Measurements from ENCODE around the gene REX1BD. TPM values are rescaled to one million over a fixed set of nuclear protein-coding genes. Genes with fewer than 3 reads are reported as not detected.

REX1BD gene
- polyA plus RNA-seq, 3 donors, result 83.7 to 141 (median 122) TPM

- peaks cover 0 to 47% of the 10 kb centered on the region in 2 donors for H3K9me3 ChIP-seq (replicated peaks in 1 of 2; ENCODE audit: control insufficient read depth in 1 of 2, insufficient read depth in 1 of 2, low read length in 2 of 2)
- no peaks in the 10 kb centered on the region for H3K79me2 ChIP-seq (ENCODE audit: insufficient read depth, low read length)
- no peak within 1 kb of the TSS for H2AFZ ChIP-seq (ENCODE audit: insufficient read depth, low read depth, low read length, poor library complexity, severe bottlenecking)
- peaks cover 0 to 34% (median 11%) of the 10 kb centered on the region in 7 donors for H3K9me3 Mint-ChIP-seq
- H3K4me1 ChIP-seq (ENCODE audit: control insufficient read depth in 1 of 2, insufficient read depth in 2 of 2, low read length in 2 of 2), result no peaks in the 10 kb centered on the region
- WGBS (ENCODE audit: insufficient coverage), result 1% methylated on average over 86 of the region's 116 CpGs
- no peaks in the 10 kb centered on the region for H4K20me1 ChIP-seq (ENCODE audit: insufficient read depth, low read length)
- peaks cover 3 to 9% of the 10 kb centered on the region in 2 donors for H3K36me3 Mint-ChIP-seq
- H3K27ac ChIP-seq (ENCODE audit: low read depth in 1 of 2, low read length in 2 of 2), result no peak within 1 kb of the TSS
- DNase-seq, result no peak
- no peak within 1 kb of the TSS for H3K4me2 ChIP-seq (replicated peaks; ENCODE audit: extremely low read depth, low read length, poor library complexity, severe bottlenecking)
- peaks cover 74 to 89% of the 10 kb centered on the region in 2 donors for H3K27me3 ChIP-seq (ENCODE audit: control insufficient read depth in 2 of 2, insufficient read depth in 2 of 2, low read length in 2 of 2)
- peaks cover 76 to 93% (median 82%) of the 10 kb centered on the region in 3 donors for H3K27me3 Mint-ChIP-seq (ENCODE audit: low read depth in 3 of 3)
- H3K36me3 ChIP-seq (replicated peaks in 1 of 2; ENCODE audit: control insufficient read depth in 1 of 2, insufficient read depth in 2 of 2, low read length in 2 of 2), result no peaks in the 10 kb centered on the region
- H3K27ac Mint-ChIP-seq, result no peak within 1 kb of the TSS
- intact Hi-C loops (cut with micrococcal nuclease), result no loop called here
- peaks cover 5% of the 10 kb centered on the region for H3K4me1 Mint-ChIP-seq
- no peak within 1 kb of the TSS for H3K4me3 ChIP-seq (replicated peaks in 1 of 3; ENCODE audit: low read depth in 2 of 3, low read length in 3 of 3)
- TF ChIP-seq CTCF (IDR thresholded peaks at IDR 0.05), result no peak
- H3K4me3 Mint-ChIP-seq, result peak within 1 kb of the TSS in 1 of 2 donors; percentile 88
- no peak within 1 kb of the TSS for H3K9ac ChIP-seq (ENCODE audit: insufficient read depth, low read length, poor library complexity, severe bottlenecking)
Measured at GRCh38 chr19:18606281-18607225, 18.0 kb downstream of the REX1BD start, which contains the start of gene CRLF1. TSS of gene CRLF1 (minus strand) at chr19:18606799. CDS start at chr19:18606656, 143 bp downstream.

- Mint-ChIP-seq H3K36me3 (peaks cover 3 to 9% of the 10 kb centered on the region in 2 donors), H3K27ac (no peak overlapping the region), H3K4me3 (peak overlapping the region in 1 of 2 donors; percentile 68), H3K4me1 (peaks cover 8% of the 10 kb centered on the region), H3K9me3 (peaks cover 0 to 36% (median 11%) of the 10 kb centered on the region in 7 donors), H3K27me3 (ENCODE audit: low read depth in 3 of 3) (peaks cover 76 to 93% (median 80%) of the 10 kb centered on the region in 3 donors)
- no peak overlapping the region for H3K27ac ChIP-seq (ENCODE audit: low read depth in 1 of 2, low read length in 2 of 2)
- no peak overlapping the region for H3K9ac ChIP-seq (ENCODE audit: insufficient read depth, low read length, poor library complexity, severe bottlenecking)
- peaks cover 80 to 89% of the 10 kb centered on the region in 2 donors for H3K27me3 ChIP-seq (ENCODE audit: control insufficient read depth in 2 of 2, insufficient read depth in 2 of 2, low read length in 2 of 2)
- no peak overlapping the region for H2AFZ ChIP-seq (ENCODE audit: insufficient read depth, low read depth, low read length, poor library complexity, severe bottlenecking)
- no peaks in the 10 kb centered on the region for H4K20me1 ChIP-seq (ENCODE audit: insufficient read depth, low read length)
- no peak overlapping the region for H3K4me2 ChIP-seq (replicated peaks; ENCODE audit: extremely low read depth, low read length, poor library complexity, severe bottlenecking)
- peaks cover 0 to 2% of the 10 kb centered on the region in 2 donors for H3K4me1 ChIP-seq (ENCODE audit: control insufficient read depth in 1 of 2, insufficient read depth in 2 of 2, low read length in 2 of 2)
- H3K9me3 ChIP-seq (replicated peaks in 1 of 2; ENCODE audit: control insufficient read depth in 1 of 2, insufficient read depth in 1 of 2, low read length in 2 of 2), result peaks cover 0 to 47% of the 10 kb centered on the region in 2 donors
- no peak for TF ChIP-seq CTCF (IDR thresholded peaks at IDR 0.05)
- no peak for DNase-seq
- no peak overlapping the region for H3K4me3 ChIP-seq (replicated peaks in 1 of 3; ENCODE audit: low read depth in 2 of 3, low read length in 3 of 3)
- no peaks in the 10 kb centered on the region for H3K79me2 ChIP-seq (ENCODE audit: insufficient read depth, low read length)
- no peaks in the 10 kb centered on the region for H3K36me3 ChIP-seq (replicated peaks in 1 of 2; ENCODE audit: control insufficient read depth in 1 of 2, insufficient read depth in 2 of 2, low read length in 2 of 2)
- 2% methylated on average over 46 of the region's 68 CpGs for WGBS (ENCODE audit: insufficient coverage)
- intact Hi-C loops (cut with micrococcal nuclease), result no loop called here
Measured at GRCh38 chr19:18607226-18608101, 18.9 kb downstream of the REX1BD start.

Data from CD14-positive monocyte (primary cell).